Central memory CD8-positive, alpha-beta T cell (primary cell): ENCODE results near the gene LIN37.
A peak's percentile ranks its signal among the peaks of the same experiment; 100 is the strongest.

Experiments
- ATAC-seq: fragments of 150-1000 bp; cut with Tn5 transposase; replicated peaks from 2 replicates; pipeline ENCODE4 v1.10.0; 2022; ENCODE audit warnings: mild to moderate bottlenecking, moderate FRiP score, moderate number of reproducible peaks; ENCODE audit not compliant: poor library complexity, severe bottlenecking; ENCODE audit errors: extremely low read depth
- DNase-seq, 2 donors: peaks; one replicate each; pipeline ENCODE4 v3.0.0; 2021; ENCODE audit warnings: low spot score in 2 of 2
- H3K27ac Mint-ChIP-seq: one replicate; pipeline ENCODE4 v1.8.0; 2022; ENCODE audit warnings: low read depth, mild to moderate bottlenecking, moderate library complexity, mixed read lengths
- H3K27me3 Mint-ChIP-seq: one replicate; pipeline ENCODE4 v1.8.0; 2022; ENCODE audit warnings: mixed read lengths
- H3K36me3 Mint-ChIP-seq: one replicate; pipeline ENCODE4 v1.8.0; 2022; ENCODE audit warnings: mild to moderate bottlenecking, moderate library complexity, mixed read lengths; ENCODE audit not compliant: insufficient read depth
- H3K4me1 Mint-ChIP-seq: one replicate; pipeline ENCODE4 v1.8.0; 2022; ENCODE audit warnings: mixed read lengths
- H3K4me3 Mint-ChIP-seq: one replicate; pipeline ENCODE4 v1.8.0; 2022; ENCODE audit warnings: mild to moderate bottlenecking, moderate library complexity, mixed read lengths
- H3K9me3 Mint-ChIP-seq: one replicate; pipeline ENCODE4 v1.8.0; 2022; ENCODE audit warnings: mixed read lengths

The LIN37 gene, protein sequence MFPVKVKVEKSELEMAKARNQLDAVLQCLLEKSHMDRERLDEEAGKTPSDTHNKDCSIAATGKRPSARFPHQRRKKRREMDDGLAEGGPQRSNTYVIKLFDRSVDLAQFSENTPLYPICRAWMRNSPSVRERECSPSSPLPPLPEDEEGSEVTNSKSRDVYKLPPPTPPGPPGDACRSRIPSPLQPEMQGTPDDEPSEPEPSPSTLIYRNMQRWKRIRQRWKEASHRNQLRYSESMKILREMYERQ

GRCh38 chr19:35748106-35749020 lies at the start of gene LIN37:
Gene LIN37, plus strand, starts transcription at chr19:35748576. Its CDS starts 149 bp downstream, at chr19:35748725.
- DNase-seq (peak; percentile 94 to 98), ATAC-seq (peak; percentile 72)
- peaks cover 17% of the 10 kb centered on the region for H3K36me3 Mint-ChIP-seq
- peak within 1 kb of the TSS; percentile 97 for H3K4me3 Mint-ChIP-seq
- H3K4me1 Mint-ChIP-seq: peaks cover 42% of the 10 kb centered on the region
- H3K27ac Mint-ChIP-seq: peak within 1 kb of the TSS; percentile 78
- H3K27me3 Mint-ChIP-seq: no peaks in the 10 kb centered on the region
- H3K9me3 Mint-ChIP-seq: no peaks in the 10 kb centered on the region

- no peaks in the 10 kb centered on the region for H3K9me3 Mint-ChIP-seq
Measured at GRCh38 chr19:35702223-35703012, 46.0 kb upstream of the LIN37 start.

GRCh38 chr19:35703343-35703742 lies 45.0 kb upstream of the LIN37 start:
- no peaks in the 10 kb centered on the region for H3K27me3 Mint-ChIP-seq
- ATAC-seq (no peak), DNase-seq (no peak)
- H3K4me1 Mint-ChIP-seq: peaks cover 8% of the 10 kb centered on the region
- H3K4me3 Mint-ChIP-seq: peak overlapping the region; percentile 90
- H3K36me3 Mint-ChIP-seq: peaks cover 6% of the 10 kb centered on the region
- no peak overlapping the region for H3K27ac Mint-ChIP-seq
- H3K9me3 Mint-ChIP-seq: no peaks in the 10 kb centered on the region

More at GRCh38 chr19:35702223-35703012, 46.0 kb upstream of the LIN37 start:
- peaks cover 6% of the 10 kb centered on the region for H3K36me3 Mint-ChIP-seq
- peak overlapping the region; percentile 90 for H3K4me3 Mint-ChIP-seq
- peak; percentile 100 for ATAC-seq
- peaks cover 8% of the 10 kb centered on the region for H3K4me1 Mint-ChIP-seq
- H3K27me3 Mint-ChIP-seq: no peaks in the 10 kb centered on the region
- peak; percentile 72 to 87 for DNase-seq
- H3K27ac Mint-ChIP-seq: peak overlapping the region; percentile 87

GRCh38 chr19:35704218-35704617 lies 44.2 kb upstream of the LIN37 start, which contains the start of gene ZBTB32:
Gene ZBTB32, plus strand, starts transcription at chr19:35704558. Its CDS starts 10,069 bp downstream, at chr19:35714627.
- H3K4me3 Mint-ChIP-seq: no peak within 1 kb of the TSS
- H3K9me3 Mint-ChIP-seq: no peaks in the 10 kb centered on the region
- H3K27ac Mint-ChIP-seq: no peak within 1 kb of the TSS
- DNase-seq (no peak), ATAC-seq (no peak)
- H3K36me3 Mint-ChIP-seq: peaks cover 6% of the 10 kb centered on the region
- H3K27me3 Mint-ChIP-seq: no peaks in the 10 kb centered on the region
- H3K4me1 Mint-ChIP-seq: peaks cover 8% of the 10 kb centered on the region

DNA sequence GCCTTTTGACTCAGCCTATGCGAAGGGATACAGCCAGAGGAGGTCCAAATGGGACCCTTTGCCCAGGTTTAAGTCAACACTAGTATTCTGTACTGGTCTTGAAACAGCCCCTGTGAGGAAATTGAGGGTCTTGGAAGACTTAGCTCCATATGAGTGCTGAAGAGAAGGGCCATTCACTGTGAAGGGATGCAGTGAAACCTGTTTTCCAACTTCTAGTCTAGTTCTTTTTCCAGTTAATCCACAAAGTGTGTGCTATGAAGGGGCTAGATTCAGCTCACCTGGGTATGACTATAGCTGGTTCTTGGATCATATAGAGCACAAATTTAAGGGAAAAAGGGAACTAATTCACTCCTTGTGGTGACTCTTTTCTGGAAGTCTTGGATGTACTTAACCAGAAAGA lies 40.0 kb upstream of the LIN37 start:
- Mint-ChIP-seq H3K27me3 (no peaks in the 10 kb centered on the region), H3K36me3 (peaks cover 3% of the 10 kb centered on the region), H3K4me3 (no peak overlapping the region), H3K9me3 (no peaks in the 10 kb centered on the region), H3K27ac (no peak overlapping the region), H3K4me1 (peaks cover 24% of the 10 kb centered on the region)
- ATAC-seq (no peak), DNase-seq (no peak)

GRCh38 chr19:35710784-35711723 lies 37.3 kb upstream of the LIN37 start:
- Mint-ChIP-seq H3K4me1 (peaks cover 47% of the 10 kb centered on the region), H3K27ac (peak overlapping the region; percentile 47), H3K9me3 (no peaks in the 10 kb centered on the region), H3K27me3 (no peaks in the 10 kb centered on the region), H3K4me3 (peak overlapping the region; percentile 36), H3K36me3 (peaks cover 7% of the 10 kb centered on the region)
- no peak for ATAC-seq
- no peak for DNase-seq

GRCh38 chr19:35712567-35713505 lies 35.5 kb upstream of the LIN37 start:
- H3K27ac Mint-ChIP-seq: peak overlapping the region; percentile 87
- no peaks in the 10 kb centered on the region for H3K9me3 Mint-ChIP-seq
- H3K36me3 Mint-ChIP-seq: peaks cover 18% of the 10 kb centered on the region
- peak overlapping the region; percentile 97 for H3K4me3 Mint-ChIP-seq
- ATAC-seq (peak; percentile 38), DNase-seq (peak in 1 of 2 donors; percentile 53)
- no peaks in the 10 kb centered on the region for H3K27me3 Mint-ChIP-seq
- peaks cover 60% of the 10 kb centered on the region for H3K4me1 Mint-ChIP-seq

DNA sequence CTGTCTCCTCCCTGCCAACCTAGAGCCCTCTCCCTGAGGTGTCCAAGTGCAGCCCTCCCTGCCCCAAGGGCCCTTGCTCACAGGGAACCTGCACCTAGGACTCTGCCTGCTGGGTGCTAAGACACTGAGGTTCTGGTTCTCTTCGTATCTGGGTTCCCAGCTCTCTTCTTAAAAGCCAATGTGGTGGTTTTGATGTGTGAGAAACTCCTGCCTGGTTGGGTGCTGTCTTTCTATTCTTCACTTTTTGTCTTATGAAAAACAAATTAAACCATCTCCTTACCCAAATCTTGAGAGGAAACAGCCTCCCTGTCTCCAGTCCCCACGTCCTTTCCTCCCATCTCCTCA lies 34.9 kb upstream of the LIN37 start:
- DNase-seq: no peak
- Mint-ChIP-seq H3K36me3 (peaks cover 18% of the 10 kb centered on the region), H3K4me3 (peak overlapping the region; percentile 97), H3K9me3 (no peaks in the 10 kb centered on the region), H3K27me3 (no peaks in the 10 kb centered on the region), H3K4me1 (peaks cover 60% of the 10 kb centered on the region), H3K27ac (peak overlapping the region; percentile 87)
- no peak for ATAC-seq

GRCh38 chr19:35713904-35714495 lies 34.4 kb upstream of the LIN37 start:
- H3K36me3 Mint-ChIP-seq: peaks cover 18% of the 10 kb centered on the region
- no peaks in the 10 kb centered on the region for H3K27me3 Mint-ChIP-seq
- H3K4me3 Mint-ChIP-seq: peak overlapping the region; percentile 97
- H3K4me1 Mint-ChIP-seq: peaks cover 66% of the 10 kb centered on the region
- ATAC-seq: no peak
- DNase-seq: no peak
- peak overlapping the region; percentile 87 for H3K27ac Mint-ChIP-seq
- H3K9me3 Mint-ChIP-seq: no peaks in the 10 kb centered on the region

GRCh38 chr19:35714601-35715354 lies 33.6 kb upstream of the LIN37 start:
- DNase-seq: no peak
- no peak for ATAC-seq
- no peaks in the 10 kb centered on the region for H3K27me3 Mint-ChIP-seq
- peak overlapping the region; percentile 97 for H3K4me3 Mint-ChIP-seq
- H3K36me3 Mint-ChIP-seq: peaks cover 20% of the 10 kb centered on the region
- H3K9me3 Mint-ChIP-seq: no peaks in the 10 kb centered on the region
- H3K4me1 Mint-ChIP-seq: peaks cover 73% of the 10 kb centered on the region
- H3K27ac Mint-ChIP-seq: peak overlapping the region; percentile 87
